Tibial nerve (tissue), 4 donors: ENCODE results near the gene SDCCAG8. TPM values are rescaled to one million over a fixed set of nuclear protein-coding genes. Genes with fewer than 3 reads are reported as not detected.

Experiments
- DNase-seq, 2 donors: peaks; one replicate each; pipeline ENCODE4 v3.0.0-alpha.2; 2019; ENCODE audit warnings: low spot score in 2 of 2
- H3K27ac ChIP-seq, 4 donors: fragments of 200-600 bp; sonication (generic) in 3 of 4; one replicate each; pipeline ENCODE4 v1.5.1; 2017 to 2019; ENCODE audit warnings: mild to moderate bottlenecking in 1 of 4
- H3K27me3 ChIP-seq, 2 donors: fragments of 200-600 bp; sonication (generic) in 1 of 2; one replicate each; pipeline versions ENCODE4 v1.5.1 to v1.6.0; 2017 to 2019
- H3K36me3 ChIP-seq, 3 donors: fragments of 200-600 bp; sonication (generic); one replicate each; pipeline ENCODE4 v1.5.1; 2018 to 2019
- H3K4me1 ChIP-seq, 4 donors: fragments of 200-600 bp; sonication (generic) in 3 of 4; one replicate each; pipeline ENCODE4 v1.5.1; 2017 to 2019
- H3K4me3 ChIP-seq, 4 donors: fragments of 200-600 bp; sonication (generic) in 3 of 4; one replicate each; pipeline ENCODE4 v1.5.1; 2017 to 2019; ENCODE audit warnings: mild to moderate bottlenecking in 1 of 4, moderate library complexity in 1 of 4
- H3K9me3 ChIP-seq, 4 donors: fragments of 200-600 bp; sonication (generic) in 3 of 4; one replicate each; pipeline ENCODE4 v1.5.1; 2017 to 2019
- EP300 ChIP-seq, 2 donors: sonication (generic); formaldehyde crosslinking; IDR thresholded peaks; one replicate each; pipeline ENCODE4 v1.6.1; 2017; ENCODE audit warnings: antibody characterized with exemption in 2 of 2, mild to moderate bottlenecking in 1 of 2
- POLR2A ChIP-seq, 2 donors: fragments of 450-650 bp; IDR thresholded peaks; one replicate each; pipeline ENCODE4 v1.6.1; 2017; ENCODE audit warnings: antibody characterized with exemption in 2 of 2, mild to moderate bottlenecking in 2 of 2, moderate library complexity in 2 of 2
- WGBS, 2 donors: methylation state at CpG; one replicate each; pipeline ENCODE4 v1.1.5; 2018; 5-methylcytosine and 5-hydroxymethylcytosine counted together
- total RNA-seq, 4 donors: library from RNA; depleted of rRNA; stranded (reverse); fragments of >200 nt; gene quantifications; one replicate each; pipeline ENCODE4 v1.1.0, GENCODE V29; 2016
- TF ChIP-seq, protein P1 (sequence below), 5 experiments: fragments of 200-600 bp in 3 of 5; fragments of 450-650 bp in 2 of 5; sonication (generic) in 3 of 5; IDR thresholded peaks; one replicate each; pipeline ENCODE4 v1.5.1; 2016 to 2019; ENCODE audit warnings: antibody characterized with exemption in 5 of 5, mild to moderate bottlenecking in 3 of 5, moderate library complexity in 2 of 5

Gene SDCCAG8
- total RNA-seq, 4 donors from 2014 or later, result 39.0 to 86.5 (median 56.0) TPM

DNA sequence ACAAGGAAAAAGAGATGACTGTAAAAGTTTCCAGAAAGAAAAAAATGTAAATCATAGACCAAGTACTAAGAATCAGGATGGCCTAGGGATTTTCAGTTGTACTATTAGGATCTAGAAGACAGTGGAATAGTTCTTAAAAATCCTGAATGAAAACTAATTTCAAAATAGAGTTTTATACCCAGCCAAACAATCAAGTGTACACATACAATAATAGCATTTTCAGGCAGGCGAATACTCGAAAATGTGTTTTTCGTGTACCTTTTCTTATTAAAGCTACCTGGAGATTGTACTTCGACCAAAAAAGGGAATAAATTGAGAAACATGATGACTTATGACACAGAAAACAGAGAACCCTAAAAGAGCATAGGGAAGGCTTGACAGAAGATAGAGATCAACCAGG is 118.6 kb downstream of the SDCCAG8 start:
- WGBS, 2 donors, result 97 to 98% methylated on average over 4 of the region's 4 CpGs
- peaks cover 0 to 8% (median 0%) of the 10 kb centered on the region in 4 donors for H3K9me3 ChIP-seq
- H3K27me3 ChIP-seq, result no peaks in the 10 kb centered on the region
- H3K4me3 ChIP-seq, result no peak overlapping the region
- H3K4me1 ChIP-seq, result no peaks in the 10 kb centered on the region
- H3K27ac ChIP-seq, result no peak overlapping the region
- TF ChIP-seq, protein P1, sequence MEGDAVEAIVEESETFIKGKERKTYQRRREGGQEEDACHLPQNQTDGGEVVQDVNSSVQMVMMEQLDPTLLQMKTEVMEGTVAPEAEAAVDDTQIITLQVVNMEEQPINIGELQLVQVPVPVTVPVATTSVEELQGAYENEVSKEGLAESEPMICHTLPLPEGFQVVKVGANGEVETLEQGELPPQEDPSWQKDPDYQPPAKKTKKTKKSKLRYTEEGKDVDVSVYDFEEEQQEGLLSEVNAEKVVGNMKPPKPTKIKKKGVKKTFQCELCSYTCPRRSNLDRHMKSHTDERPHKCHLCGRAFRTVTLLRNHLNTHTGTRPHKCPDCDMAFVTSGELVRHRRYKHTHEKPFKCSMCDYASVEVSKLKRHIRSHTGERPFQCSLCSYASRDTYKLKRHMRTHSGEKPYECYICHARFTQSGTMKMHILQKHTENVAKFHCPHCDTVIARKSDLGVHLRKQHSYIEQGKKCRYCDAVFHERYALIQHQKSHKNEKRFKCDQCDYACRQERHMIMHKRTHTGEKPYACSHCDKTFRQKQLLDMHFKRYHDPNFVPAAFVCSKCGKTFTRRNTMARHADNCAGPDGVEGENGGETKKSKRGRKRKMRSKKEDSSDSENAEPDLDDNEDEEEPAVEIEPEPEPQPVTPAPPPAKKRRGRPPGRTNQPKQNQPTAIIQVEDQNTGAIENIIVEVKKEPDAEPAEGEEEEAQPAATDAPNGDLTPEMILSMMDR (IDR thresholded peaks at IDR 0.05), result no peak
- TF ChIP-seq POLR2A (IDR thresholded peaks at IDR 0.05), result no peak
- TF ChIP-seq EP300 (IDR thresholded peaks at IDR 0.05), result no peak
- H3K36me3 ChIP-seq, result peaks cover 0 to 17% (median 3%) of the 10 kb centered on the region in 3 donors
- no peak for DNase-seq

DNA sequence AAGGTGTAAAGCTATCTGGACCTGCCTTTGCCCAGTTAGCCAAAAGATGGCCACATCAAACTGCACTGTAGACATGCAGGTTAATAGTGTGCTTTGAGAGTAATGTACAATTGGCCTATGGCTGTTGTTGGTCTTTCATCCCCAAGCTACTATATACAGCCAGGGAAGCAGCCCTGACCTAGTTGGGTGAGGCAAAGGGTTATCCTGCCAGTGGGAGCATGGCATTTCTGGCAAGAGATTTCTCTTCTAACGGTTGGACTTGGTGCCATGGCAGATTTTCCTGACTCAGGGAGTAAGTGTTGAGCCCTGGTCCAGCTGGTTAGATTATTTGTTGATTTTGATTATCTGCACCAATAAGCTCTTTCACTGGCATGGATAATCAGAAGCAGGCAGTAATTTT is 119.8 kb downstream of the SDCCAG8 start:
- no peak overlapping the region for H3K4me3 ChIP-seq
- WGBS, 2 donors, result 72 to 100% methylated on average over 1 of the region's 1 CpG
- peaks cover 0 to 27% (median 3%) of the 10 kb centered on the region in 3 donors for H3K36me3 ChIP-seq
- no peaks in the 10 kb centered on the region for H3K27me3 ChIP-seq
- H3K27ac ChIP-seq, result no peak overlapping the region
- H3K9me3 ChIP-seq, result peaks cover 0 to 8% (median 0%) of the 10 kb centered on the region in 4 donors
- TF ChIP-seq, protein P1 (IDR thresholded peaks at IDR 0.05), result no peak
- TF ChIP-seq EP300 (IDR thresholded peaks at IDR 0.05), result no peak
- TF ChIP-seq POLR2A (IDR thresholded peaks at IDR 0.05), result no peak
- H3K4me1 ChIP-seq, result no peaks in the 10 kb centered on the region
- no peak for DNase-seq

- Histone ChIP-seq H3K9me3 (peaks cover 0 to 8% (median 0%) of the 10 kb centered on the region in 4 donors), H3K27ac (no peak overlapping the region), H3K27me3 (no peaks in the 10 kb centered on the region), H3K36me3 (peaks cover 0 to 41% (median 3%) of the 10 kb centered on the region in 3 donors), H3K4me3 (no peak overlapping the region), H3K4me1 (no peaks in the 10 kb centered on the region)
- DNase-seq, result no peak
- TF ChIP-seq EP300 (IDR thresholded peaks at IDR 0.05) (no peak), POLR2A (IDR thresholded peaks at IDR 0.05) (no peak)
- TF ChIP-seq, protein P1 (IDR thresholded peaks at IDR 0.05), result no peak
- 87% methylated on average over 3 of the region's 3 CpGs for WGBS, 2 donors
These were observed 122.8 kb downstream of the SDCCAG8 start for GRCh38 chr1:243378669-243379068.

GRCh38 chr1:243379208-243379607 is 123.4 kb downstream of the SDCCAG8 start:
- no peak for DNase-seq
- no peak overlapping the region for H3K27ac ChIP-seq
- H3K4me3 ChIP-seq, result no peak overlapping the region
- peaks cover 0 to 46% (median 3%) of the 10 kb centered on the region in 3 donors for H3K36me3 ChIP-seq
- H3K9me3 ChIP-seq, result peaks cover 0 to 5% (median 0%) of the 10 kb centered on the region in 4 donors
- TF ChIP-seq, protein P1 (IDR thresholded peaks at IDR 0.05), result no peak
- TF ChIP-seq POLR2A (IDR thresholded peaks at IDR 0.05) (no peak), EP300 (IDR thresholded peaks at IDR 0.05) (no peak)
- no peaks in the 10 kb centered on the region for H3K27me3 ChIP-seq
- WGBS, 2 donors, result 87 to 100% methylated on average over 1 of the region's 1 CpG
- no peaks in the 10 kb centered on the region for H3K4me1 ChIP-seq

- Histone ChIP-seq H3K4me3 (no peak overlapping the region), H3K36me3 (peaks cover 0 to 50% (median 3%) of the 10 kb centered on the region in 3 donors), H3K9me3 (peaks cover 0 to under 1% (median 0%) of the 10 kb centered on the region in 4 donors), H3K27ac (no peak overlapping the region), H3K4me1 (no peaks in the 10 kb centered on the region), H3K27me3 (no peaks in the 10 kb centered on the region)
- no peak for TF ChIP-seq EP300 (IDR thresholded peaks at IDR 0.05)
- TF ChIP-seq, protein P1 (IDR thresholded peaks at IDR 0.05), result no peak
- TF ChIP-seq POLR2A (IDR thresholded peaks at IDR 0.05), result no peak
- WGBS, 2 donors, result 67 to 83% methylated on average over 2 of the region's 2 CpGs
- DNase-seq, result no peak
These were observed 123.9 kb downstream of the SDCCAG8 start for GRCh38 chr1:243379706-243380105.
